GM12878 (cell line): Measurements from ENCODE around the gene ZNF627. TPM values are rescaled to one million over a fixed set of nuclear protein-coding genes. Genes with fewer than 3 reads are reported as not detected.

Experiments
- ATAC-seq: fragments of 200-7000 bp; cut with Tn5 transposase; 3 replicates; pipeline ENCODE4 v1.9.1; 2020; ENCODE audit warnings: mild to moderate bottlenecking, moderate library complexity
- BruUV-seq: library from RNA; stranded (reverse); fragments of 400-500 nt; replicated peaks from 2 replicates; lab custom pipeline; 2021; lab: Mats Ljungman, UMichigan
- CTCF ChIA-PET: fragments of 300-600 bp; sonication (Branson Sonifier 250); formaldehyde crosslinking; extraction: SDS; loops from one replicate; lab custom pipeline; 2021; ENCODE audit warnings: inconsistent platforms; lab: Yijun Ruan, JAX
- POLR2A ChIA-PET: fragments of 350-600 bp; formaldehyde crosslinking; extraction: SDS; loops from one replicate; lab custom pipeline; 2021; ENCODE audit warnings: inconsistent platforms; lab: Charles Lee
- RAD21 ChIA-PET: fragments of 300-600 bp; sonication (Branson Sonifier 250); formaldehyde crosslinking; loops from one replicate; lab custom pipeline; 2023; ENCODE audit warnings: antibody characterized with exemption; ENCODE audit not compliant: unreplicated experiment; lab: Charles Lee
- SMC1A ChIA-PET: fragments of 300-600 bp; sonication (Branson Sonifier 250); formaldehyde crosslinking; loops from one replicate; lab custom pipeline; 2023; ENCODE audit not compliant: unreplicated experiment, uncharacterized antibody; lab: Charles Lee
- DNase-seq: peaks from one replicate; pipeline ENCODE4 v3.0.0-alpha.2; 2011; ENCODE audit warnings: low read depth, low spot score
- FAIRE-seq: peaks from 3 replicates; lab custom pipeline; 2011; peaks lifted over from hg19 to GRCh38; lab: Jason Lieb, UNC
- H2AFZ ChIP-seq: 2 replicates; pipeline ENCODE4 v1.6.0; 2011; ENCODE audit warnings: low read depth, low read length, control low read depth; ENCODE audit not compliant: control insufficient read depth
- H3K27ac ChIP-seq: 2 replicates; pipeline ENCODE4 v1.5.1; 2011; ENCODE audit warnings: control low read depth; ENCODE audit not compliant: control insufficient read depth, insufficient read depth
- H3K27me3 ChIP-seq, 2 experiments: replicated peaks in 1 of 2; 2 replicates each; pipeline versions ENCODE4 v1.6.0 to v1.6.1; 2011; ENCODE audit warnings: low read length in 1 of 2; ENCODE audit not compliant: control insufficient read depth in 2 of 2, insufficient read depth in 2 of 2
- H3K36me3 ChIP-seq, 2 experiments: 2 replicates each; pipeline ENCODE4 v1.5.1; 2011; ENCODE audit warnings: low read length in 1 of 2; ENCODE audit not compliant: control insufficient read depth in 2 of 2, insufficient read depth in 2 of 2
- H3K4me1 ChIP-seq: 2 replicates; pipeline ENCODE4 v1.6.1; 2011; ENCODE audit warnings: mild to moderate bottlenecking, low read length, moderate library complexity, mixed read lengths; ENCODE audit not compliant: control insufficient read depth, insufficient read depth
- H3K4me2 ChIP-seq: 2 replicates; pipeline ENCODE4 v1.6.0; 2011; ENCODE audit warnings: control low read depth; ENCODE audit not compliant: control insufficient read depth, insufficient read depth
- H3K4me3 ChIP-seq: fragments of 200-600 bp; sonication (generic); 2 replicates; pipeline ENCODE4 v1.5.1; 2016
- H3K79me2 ChIP-seq: 2 replicates; pipeline ENCODE4 v1.6.0; 2011; ENCODE audit warnings: low read length; ENCODE audit not compliant: control insufficient read depth, insufficient read depth
- H3K9ac ChIP-seq: 2 replicates; pipeline ENCODE4 v1.8.0; 2011; ENCODE audit warnings: low read length, control low read depth, mixed read lengths; ENCODE audit not compliant: control insufficient read depth, insufficient read depth
- H3K9me3 ChIP-seq: replicated peaks from 3 replicates; pipeline ENCODE4 v1.5.1; 2011; ENCODE audit warnings: mild to moderate bottlenecking, low read length; ENCODE audit not compliant: control insufficient read depth, insufficient read depth
- H4K20me1 ChIP-seq: 2 replicates; pipeline ENCODE4 v1.6.0; 2011; ENCODE audit not compliant: control insufficient read depth, insufficient read depth
- BACH1 ChIP-seq: fragments of 450-650 bp; IDR thresholded peaks from 2 replicates; pipeline ENCODE4 v1.6.1; 2017; ENCODE audit warnings: mild to moderate bottlenecking, borderline replicate concordance
- BCL3 ChIP-seq: IDR thresholded peaks from 2 replicates; pipeline ENCODE4 v1.6.1; 2011; ENCODE audit warnings: borderline replicate concordance, low read depth, mild to moderate bottlenecking, moderate library complexity, low read length; ENCODE audit not compliant: insufficient read depth, poor library complexity, severe bottlenecking
- CBX5 ChIP-seq: sonication (generic); IDR thresholded peaks from 2 replicates; pipeline ENCODE4 v1.6.1; 2016; ENCODE audit warnings: low read depth, moderate library complexity, mild to moderate bottlenecking, inconsistent platforms
- EGR1 ChIP-seq, 2 experiments: IDR thresholded peaks; 1 replicate in 1 of 2; 2 replicates in 1 of 2; pipeline ENCODE4 v1.6.1; 2011 to 2012; ENCODE audit warnings: low read depth in 2 of 2, low read length in 2 of 2, borderline replicate concordance in 1 of 2, mild to moderate bottlenecking in 1 of 2, moderate library complexity in 1 of 2
- KLF5 ChIP-seq: fragments of 450-650 bp; IDR thresholded peaks from 2 replicates; pipeline ENCODE4 v1.6.1; 2014; ENCODE audit warnings: mild to moderate bottlenecking; ENCODE audit not compliant: partially characterized antibody
- NR2C1 ChIP-seq: fragments of 450-650 bp; IDR thresholded peaks from 2 replicates; pipeline ENCODE4 v1.6.1; 2017; ENCODE audit warnings: antibody characterized with exemption, mild to moderate bottlenecking, moderate library complexity
- POLR2AphosphoS2 ChIP-seq: IDR thresholded peaks from 2 replicates; pipeline ENCODE4 v1.6.1; 2011; ENCODE audit warnings: low read depth, mild to moderate bottlenecking, low read length, improper control_type of control experiment, moderate library complexity
- WGBS: methylation state at CpG from one replicate; pipeline ENCODE4 v1.1.6; 2016; ENCODE audit warnings: low lambda C conversion rate; ENCODE audit not compliant: insufficient replicate concordance, insufficient coverage; ENCODE audit errors: missing lambda C conversion rate; 5-methylcytosine and 5-hydroxymethylcytosine counted together
- in situ Hi-C: fragments of 300-500 bp; cut with MboI; formaldehyde crosslinking; loops from 9 replicates; pipeline ENCODE4 v1.14.3; 2018; ENCODE audit warnings: mixed read lengths
- intact Hi-C: fragments of 100-400 bp; cut with micrococcal nuclease; formaldehyde crosslinking; loops from one replicate; pipeline ENCODE4 v1.14.2; 2022; ENCODE audit not compliant: unreplicated experiment
- polyA plus RNA-seq, 11 experiments: library from polyadenylated mRNA; depleted of rRNA in 4 of 11; unstranded in 6 of 11; stranded (reverse) in 5 of 11; fragments of >200 nt; fragmentation: Nextera tagmentation in 4 of 11; fragmentation: Illumina TruSeq in 1 of 11; extraction: Ambion mirVana in 4 of 11; extraction: Trizol in 1 of 11; gene quantifications; 1 replicate in 1 of 11; 2 replicates in 10 of 11; pipeline versions ENCODE4 v1.2.1 to v1.2.3, GENCODE V29; 2011 to 2016; ENCODE audit warnings: inconsistent platforms in 2 of 11, missing spikeins in 2 of 11, low read depth in 1 of 11
- total RNA-seq, 4 experiments: library from RNA; depleted of rRNA in 3 of 4; stranded (reverse); fragments of >200 nt in 3 of 4; fragmentation: Illumina TruSeq in 1 of 4; extraction: Trizol in 1 of 4; gene quantifications; 2 replicates each; pipeline versions ENCODE4 v1.2.1 to v1.2.3, GENCODE V29; 2013 to 2021

Gene ZNF627
- total and polyA plus RNA-seq, 10 of the 15 experiments (the other 5 are each of a cell fraction or from before 2014, with no cell fraction given): 5.1 to 13.7 (median 10.2) TPM

GRCh38 chr19:11612816-11613511, 15.7 kb downstream of the ZNF627 start:
- H3K27me3 ChIP-seq: no peaks in the 10 kb centered on the region
- no peaks in the 10 kb centered on the region for H4K20me1 ChIP-seq
- H3K79me2 ChIP-seq: no peaks in the 10 kb centered on the region
- no peak overlapping the region for H3K9ac ChIP-seq
- no TSS peak for BruUV-seq
- CTCF ChIA-PET: no interaction called here
- no peak for TF ChIP-seq EGR1 (IDR thresholded peaks at IDR 0.05; ENCODE audit: borderline replicate concordance in 1 of 2, low read depth in 2 of 2, low read length in 2 of 2)
- TF ChIP-seq NR2C1: no peak
- no peak for TF ChIP-seq POLR2AphosphoS2
- 98% methylated on average over 5 of the region's 5 CpGs for WGBS
- in situ Hi-C loops: no loop called here
- POLR2A ChIA-PET: interaction anchor here (0.6 kb wide), 1 partner anchor 105 kb away, joined by 5 read pairs; no protein-coding TSS in a partner anchor
- peaks cover 2 to 28% of the 10 kb centered on the region in 2 experiments for H3K36me3 ChIP-seq
- RAD21 ChIA-PET: no interaction called here
- FAIRE-seq (no peak), ATAC-seq (no peak), DNase-seq (no peak)
- H3K4me3 ChIP-seq: no peak overlapping the region
- SMC1A ChIA-PET: interaction anchor here (1.0 kb wide), 1 partner anchor 21 kb away, joined by 3 read pairs; no protein-coding TSS in a partner anchor
- no peak overlapping the region for H2AFZ ChIP-seq
- H3K27ac ChIP-seq: no peak overlapping the region
- peaks cover 19% of the 10 kb centered on the region for H3K9me3 ChIP-seq
- no peak overlapping the region for H3K4me2 ChIP-seq
- intact Hi-C loops: no loop called here
- H3K4me1 ChIP-seq: no peaks in the 10 kb centered on the region

- ChIA-PET SMC1A (no interaction called here), RAD21 (no interaction called here), CTCF (interaction anchor here (0.6 kb wide), 1 partner anchor 1585 kb away, joined by 3 read pairs; no protein-coding TSS in a partner anchor), POLR2A (no interaction called here)
- no peak for ATAC-seq
- WGBS: 98% methylated on average over 19 of the region's 19 CpGs
- Histone ChIP-seq H3K27me3 (no peaks in the 10 kb centered on the region), H3K36me3 (peaks cover 4 to 36% of the 10 kb centered on the region in 2 experiments), H3K9ac (no peak overlapping the region), H3K4me1 (no peaks in the 10 kb centered on the region), H3K79me2 (no peaks in the 10 kb centered on the region), H4K20me1 (no peaks in the 10 kb centered on the region), H3K9me3 (peaks cover 27% of the 10 kb centered on the region), H3K4me2 (no peak overlapping the region), H2AFZ (no peak overlapping the region), H3K4me3 (0 out of 2 replicates have a peak overlapping the region, but pooled peaks have one; percentile 11), H3K27ac (no peak overlapping the region)
- DNase-seq: no peak
- TF ChIP-seq CBX5 (peak; percentile 91), BCL3 (no peak), KLF5 (peak; percentile 71), BACH1 (no peak)
- no peak for FAIRE-seq
- in situ Hi-C loops: no loop called here
- no TSS peak for BruUV-seq
- intact Hi-C loops: no loop called here
Measured at GRCh38 chr19:11617180-11618062, 20.1 kb downstream of the ZNF627 start.
